ENCODE measurements around the gene KCNJ5. TPM values are rescaled to one million over a fixed set of nuclear protein-coding genes. Genes with fewer than 3 reads are reported as not detected.

The KCNJ5 gene
- total and polyA plus RNA-seq, 12 donors, result 37.1 to 299 (median 80.4) TPM

DNA sequence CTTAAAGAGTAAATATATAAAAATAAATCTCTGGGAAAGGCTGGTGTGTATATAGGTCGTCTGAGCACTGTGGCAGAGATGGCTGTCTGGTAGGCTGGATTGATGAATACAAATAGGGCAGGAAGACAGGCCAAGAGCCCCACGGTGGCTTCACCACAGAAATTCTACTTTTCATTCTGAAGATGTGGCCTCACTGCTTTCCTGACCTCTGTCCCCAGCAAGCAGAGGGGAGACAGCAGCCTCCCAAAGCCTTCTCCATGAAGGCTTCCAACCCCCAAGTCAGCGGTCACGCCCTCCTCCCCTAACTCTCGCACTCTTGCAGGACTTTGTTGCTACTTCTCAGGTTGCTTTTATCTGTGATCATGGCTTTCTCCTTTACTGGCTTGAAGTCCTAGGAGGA lies 13.4 kb upstream of the KCNJ5 start:
- no peak overlapping the region for H3K27ac ChIP-seq
- H3K27me3 ChIP-seq, result no peaks in the 10 kb centered on the region
- H3K36me3 ChIP-seq (replicated peaks in 1 of 2), result no peaks in the 10 kb centered on the region
- DNase-seq, result no peak
- no peaks in the 10 kb centered on the region for H3K9me3 ChIP-seq (replicated peaks in 1 of 3)
- intact Hi-C loops (cut with DNase I), result no loop called here
- H3K4me1 ChIP-seq (replicated peaks in 1 of 2), result no peaks in the 10 kb centered on the region
- no peak overlapping the region for H3K4me3 ChIP-seq
- TF ChIP-seq, protein P1, sequence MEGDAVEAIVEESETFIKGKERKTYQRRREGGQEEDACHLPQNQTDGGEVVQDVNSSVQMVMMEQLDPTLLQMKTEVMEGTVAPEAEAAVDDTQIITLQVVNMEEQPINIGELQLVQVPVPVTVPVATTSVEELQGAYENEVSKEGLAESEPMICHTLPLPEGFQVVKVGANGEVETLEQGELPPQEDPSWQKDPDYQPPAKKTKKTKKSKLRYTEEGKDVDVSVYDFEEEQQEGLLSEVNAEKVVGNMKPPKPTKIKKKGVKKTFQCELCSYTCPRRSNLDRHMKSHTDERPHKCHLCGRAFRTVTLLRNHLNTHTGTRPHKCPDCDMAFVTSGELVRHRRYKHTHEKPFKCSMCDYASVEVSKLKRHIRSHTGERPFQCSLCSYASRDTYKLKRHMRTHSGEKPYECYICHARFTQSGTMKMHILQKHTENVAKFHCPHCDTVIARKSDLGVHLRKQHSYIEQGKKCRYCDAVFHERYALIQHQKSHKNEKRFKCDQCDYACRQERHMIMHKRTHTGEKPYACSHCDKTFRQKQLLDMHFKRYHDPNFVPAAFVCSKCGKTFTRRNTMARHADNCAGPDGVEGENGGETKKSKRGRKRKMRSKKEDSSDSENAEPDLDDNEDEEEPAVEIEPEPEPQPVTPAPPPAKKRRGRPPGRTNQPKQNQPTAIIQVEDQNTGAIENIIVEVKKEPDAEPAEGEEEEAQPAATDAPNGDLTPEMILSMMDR (IDR thresholded peaks at IDR 0.05), result no peak
- WGBS, 4 donors, result 81 to 86% (median 82%) methylated on average over 5 of the region's 5 CpGs

GRCh38 chr11:128878455-128878854 lies 12.7 kb upstream of the KCNJ5 start:
- TF ChIP-seq POLR2A (IDR thresholded peaks at IDR 0.05), result no peak
- TF ChIP-seq, protein P1 (IDR thresholded peaks at IDR 0.05), result no peak
- intact Hi-C loops (cut with DNase I), result no loop called here
- no peaks in the 10 kb centered on the region for H3K4me1 ChIP-seq (replicated peaks in 1 of 2)
- no peak overlapping the region for H3K4me3 ChIP-seq
- H3K9me3 ChIP-seq (replicated peaks in 1 of 3), result no peaks in the 10 kb centered on the region
- no peak overlapping the region for H3K27ac ChIP-seq
- no peak for DNase-seq
- 78 to 87% (median 85%) methylated on average over 2 of the region's 2 CpGs; no CpG with 5 or more reads in 1 of the 4 donors for WGBS, 4 donors
- no peaks in the 10 kb centered on the region for H3K27me3 ChIP-seq
- H3K36me3 ChIP-seq (replicated peaks in 1 of 2), result no peaks in the 10 kb centered on the region

DNA sequence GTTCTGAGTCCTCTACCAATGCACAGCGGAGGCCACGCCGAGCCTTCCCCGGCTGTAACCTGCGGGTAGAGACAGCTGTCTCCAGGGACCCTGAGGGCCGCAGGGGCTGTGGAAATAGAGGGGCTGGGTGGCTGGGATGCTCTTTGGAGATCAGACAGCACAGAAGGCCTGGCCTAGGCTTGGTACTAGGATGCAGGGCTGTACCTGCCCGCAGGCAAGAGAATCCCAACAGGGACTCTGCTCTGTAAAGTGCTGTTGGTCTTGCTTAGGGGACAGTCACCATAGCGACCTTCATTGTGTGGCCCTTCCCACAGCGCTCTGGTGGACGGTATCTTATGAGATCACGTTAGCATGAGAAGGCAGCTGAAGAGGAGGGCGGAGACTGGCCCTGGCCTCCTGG lies 11.3 kb upstream of the KCNJ5 start:
- Histone ChIP-seq H3K27ac (no peak overlapping the region), H3K4me3 (no peak overlapping the region), H3K4me1 (replicated peaks in 1 of 2) (no peaks in the 10 kb centered on the region), H3K27me3 (no peaks in the 10 kb centered on the region), H3K9me3 (replicated peaks in 1 of 3) (no peaks in the 10 kb centered on the region), H3K36me3 (replicated peaks in 1 of 2) (no peaks in the 10 kb centered on the region)
- WGBS, 4 donors, result 81 to 92% (median 86%) methylated on average over 9 to 12 of the region's 12 CpGs
- no peak for DNase-seq
- intact Hi-C loops (cut with DNase I), result loop anchor here (5.0 to 10.0 kb wide), 2 partner anchors 77 to 445 kb away; no protein-coding TSS in a partner anchor
- no peak for TF ChIP-seq POLR2A (IDR thresholded peaks at IDR 0.05)
- TF ChIP-seq, protein P1 (IDR thresholded peaks at IDR 0.05), result no peak

GRCh38 chr11:128881221-128881620 lies 9.9 kb upstream of the KCNJ5 start:
- DNase-seq, result no peak
- Histone ChIP-seq H3K9me3 (replicated peaks in 1 of 3) (no peaks in the 10 kb centered on the region), H3K4me1 (replicated peaks in 1 of 2) (no peaks in the 10 kb centered on the region), H3K27me3 (no peaks in the 10 kb centered on the region), H3K27ac (no peak overlapping the region), H3K4me3 (no peak overlapping the region), H3K36me3 (replicated peaks in 1 of 2) (no peaks in the 10 kb centered on the region)
- WGBS, 4 donors, result 80 to 88% (median 84%) methylated on average over 8 of the region's 8 CpGs
- TF ChIP-seq, protein P1 (IDR thresholded peaks at IDR 0.05), result no peak
- no peak for TF ChIP-seq POLR2A (IDR thresholded peaks at IDR 0.05)
- intact Hi-C loops (cut with DNase I), result loop anchor here (5.0 to 10.0 kb wide), 2 partner anchors 76 to 444 kb away; no protein-coding TSS in a partner anchor
